ENCODE measurements around the gene SPEF2. TPM values are rescaled to one million over a fixed set of nuclear protein-coding genes. Genes with fewer than 3 reads are reported as not detected.

The SPEF2 gene
- polyA plus RNA-seq, 1 donor from 2014 or later, result 18.5 TPM

- H3K4me3 ChIP-seq (ENCODE audit: low read length), result no peak overlapping the region
- no peaks in the 10 kb centered on the region for H3F3A ChIP-seq (ENCODE audit: insufficient read depth, low read length, poor library complexity, severe bottlenecking)
- H2AFZ ChIP-seq (ENCODE audit: low read depth, low read length), result no peak overlapping the region
- H3K9me3 ChIP-seq (ENCODE audit: low read length), result no peaks in the 10 kb centered on the region
- no peaks in the 10 kb centered on the region for H3K79me2 ChIP-seq (replicated peaks; ENCODE audit: insufficient read depth, low read length)
- TF ChIP-seq POLR2AphosphoS5 (IDR thresholded peaks at IDR 0.05), result no peak
- no peak for TF ChIP-seq MXI1 (conservative IDR thresholded peaks at IDR 0.05; ENCODE audit: poor library complexity, severe bottlenecking)
- no peak for TF ChIP-seq RAD21 (conservative IDR thresholded peaks at IDR 0.05)
- TF ChIP-seq REST (IDR thresholded peaks at IDR 0.05; ENCODE audit: borderline replicate concordance), result no peak
- H3K9me2 ChIP-seq (ENCODE audit: insufficient read depth, low read length), result no peaks in the 10 kb centered on the region
- no peak overlapping the region for H3K27ac ChIP-seq (ENCODE audit: low read length)
- no peaks in the 10 kb centered on the region for H3K27me3 ChIP-seq (ENCODE audit: insufficient read depth, low read depth, low read length)
- H4K20me1 ChIP-seq (ENCODE audit: insufficient read depth), result no peaks in the 10 kb centered on the region
- H3K4me2 ChIP-seq (ENCODE audit: low read length), result no peak overlapping the region
- H3K36me3 ChIP-seq (ENCODE audit: insufficient read depth, low read length), result no peaks in the 10 kb centered on the region
- no peak overlapping the region for H3K9ac ChIP-seq (ENCODE audit: low read length)
These were observed 162.6 kb downstream of the SPEF2 start for GRCh38 chr5:35780236-35780635.

GRCh38 chr5:35781181-35781790, 163.6 kb downstream of the SPEF2 start:
- Histone ChIP-seq H3K9me2 (ENCODE audit: insufficient read depth, low read length) (no peaks in the 10 kb centered on the region), H3K79me2 (replicated peaks; ENCODE audit: insufficient read depth, low read length) (no peaks in the 10 kb centered on the region), H2AFZ (ENCODE audit: low read depth, low read length) (no peak overlapping the region), H4K20me1 (ENCODE audit: insufficient read depth) (no peaks in the 10 kb centered on the region), H3K9ac (ENCODE audit: low read length) (no peak overlapping the region), H3F3A (ENCODE audit: insufficient read depth, low read length, poor library complexity, severe bottlenecking) (no peaks in the 10 kb centered on the region), H3K4me3 (ENCODE audit: low read length) (no peak overlapping the region), H3K36me3 (ENCODE audit: insufficient read depth, low read length) (no peaks in the 10 kb centered on the region), H3K27ac (ENCODE audit: low read length) (no peak overlapping the region), H3K4me2 (ENCODE audit: low read length) (no peak overlapping the region), H3K27me3 (ENCODE audit: insufficient read depth, low read depth, low read length) (no peaks in the 10 kb centered on the region), H3K9me3 (ENCODE audit: low read length) (no peaks in the 10 kb centered on the region)
- TF ChIP-seq RAD21 (conservative IDR thresholded peaks at IDR 0.05), result no peak
- no peak for TF ChIP-seq MXI1 (conservative IDR thresholded peaks at IDR 0.05; ENCODE audit: poor library complexity, severe bottlenecking)
- TF ChIP-seq EP300 (conservative IDR thresholded peaks at IDR 0.05; ENCODE audit: poor library complexity, severe bottlenecking), result no peak
- TF ChIP-seq SMC3 (conservative IDR thresholded peaks at IDR 0.05; ENCODE audit: poor library complexity), result no peak
- TF ChIP-seq POLR2AphosphoS5 (IDR thresholded peaks at IDR 0.05), result no peak
- TF ChIP-seq TAF1 (IDR thresholded peaks at IDR 0.05; ENCODE audit: low read depth), result no peak
- TF ChIP-seq REST (IDR thresholded peaks at IDR 0.05; ENCODE audit: borderline replicate concordance), result no peak
- TF ChIP-seq EZH2 (IDR thresholded peaks at IDR 0.05; ENCODE audit: borderline replicate concordance, insufficient read depth, low read length, poor library complexity, severe bottlenecking), result no peak
- TF ChIP-seq CTCF (IDR thresholded peaks at IDR 0.05; ENCODE audit: poor library complexity, severe bottlenecking), result no peak

Data from neural cell (in vitro differentiated cells).